Measurements from ENCODE around the gene MTOR. TPM values are rescaled to one million over a fixed set of nuclear protein-coding genes. Genes with fewer than 3 reads are reported as not detected.

Gene MTOR
- total RNA-seq, 4 donors from 2014 or later: 22.9 to 51.5 (median 40.3) TPM

DNA sequence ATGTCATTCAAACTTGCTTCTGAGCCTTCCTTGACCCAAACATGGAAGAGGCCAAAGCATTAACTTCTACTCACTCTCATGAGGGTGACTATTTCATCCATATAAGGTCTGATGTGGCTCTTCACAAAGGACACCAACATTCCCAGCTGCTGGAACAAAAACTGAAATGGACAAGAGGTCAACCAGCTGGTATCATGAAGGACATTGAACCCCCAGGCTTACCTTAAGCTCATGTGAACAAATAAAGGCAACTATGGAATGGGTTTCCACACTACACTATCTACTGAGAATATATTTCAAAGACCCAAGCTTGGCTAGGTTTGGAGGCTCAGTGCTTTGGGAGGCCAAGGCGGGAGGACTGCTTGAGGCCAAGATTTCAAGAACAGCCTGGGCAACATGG, 46.3 kb downstream of the MTOR start:
- no peaks in the 10 kb centered on the region for H3K4me1 ChIP-seq
- H3K27ac ChIP-seq: no peak overlapping the region
- intact Hi-C loops (cut with DNase I; ENCODE audit: low total_unique reads): no loop called here
- no peak overlapping the region for H3K4me3 ChIP-seq
- no peaks in the 10 kb centered on the region for H3K36me3 ChIP-seq
- no peak for TF ChIP-seq POLR2A (IDR thresholded peaks at IDR 0.05)
- TF ChIP-seq, protein P1, sequence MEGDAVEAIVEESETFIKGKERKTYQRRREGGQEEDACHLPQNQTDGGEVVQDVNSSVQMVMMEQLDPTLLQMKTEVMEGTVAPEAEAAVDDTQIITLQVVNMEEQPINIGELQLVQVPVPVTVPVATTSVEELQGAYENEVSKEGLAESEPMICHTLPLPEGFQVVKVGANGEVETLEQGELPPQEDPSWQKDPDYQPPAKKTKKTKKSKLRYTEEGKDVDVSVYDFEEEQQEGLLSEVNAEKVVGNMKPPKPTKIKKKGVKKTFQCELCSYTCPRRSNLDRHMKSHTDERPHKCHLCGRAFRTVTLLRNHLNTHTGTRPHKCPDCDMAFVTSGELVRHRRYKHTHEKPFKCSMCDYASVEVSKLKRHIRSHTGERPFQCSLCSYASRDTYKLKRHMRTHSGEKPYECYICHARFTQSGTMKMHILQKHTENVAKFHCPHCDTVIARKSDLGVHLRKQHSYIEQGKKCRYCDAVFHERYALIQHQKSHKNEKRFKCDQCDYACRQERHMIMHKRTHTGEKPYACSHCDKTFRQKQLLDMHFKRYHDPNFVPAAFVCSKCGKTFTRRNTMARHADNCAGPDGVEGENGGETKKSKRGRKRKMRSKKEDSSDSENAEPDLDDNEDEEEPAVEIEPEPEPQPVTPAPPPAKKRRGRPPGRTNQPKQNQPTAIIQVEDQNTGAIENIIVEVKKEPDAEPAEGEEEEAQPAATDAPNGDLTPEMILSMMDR (IDR thresholded peaks at IDR 0.05): no peak
- no peak for DNase-seq
- no peaks in the 10 kb centered on the region for H3K27me3 ChIP-seq
- H3K9me3 ChIP-seq: no peaks in the 10 kb centered on the region

DNA sequence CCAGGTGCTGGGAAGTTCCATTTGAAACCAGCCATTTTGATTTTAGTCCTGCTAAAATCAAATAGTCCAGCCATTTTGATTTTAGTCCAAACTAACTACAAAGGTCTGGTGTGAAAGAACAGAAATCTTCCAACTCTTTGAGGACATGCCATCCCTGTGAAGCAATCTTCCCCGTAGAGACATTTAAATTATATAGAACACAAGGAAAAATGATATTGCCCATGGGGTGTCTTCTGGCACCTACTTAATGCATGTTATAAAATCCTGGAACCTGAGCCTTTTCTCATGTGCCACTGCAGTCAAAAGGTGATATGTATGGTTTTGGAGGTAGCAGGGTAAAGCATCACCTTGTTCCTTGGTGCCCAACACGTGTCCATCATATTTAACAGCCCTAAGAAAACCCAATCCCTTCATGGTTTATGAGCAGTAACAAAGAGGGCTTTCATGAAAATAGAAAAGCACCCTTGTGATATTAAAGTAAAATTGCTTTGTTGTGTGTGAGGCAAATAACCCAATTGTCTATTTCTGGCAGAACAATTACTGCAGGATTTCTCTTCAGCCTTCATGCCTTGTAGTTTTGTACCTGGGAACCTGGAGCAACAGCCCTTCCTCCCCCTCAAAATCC, 46.9 kb downstream of the MTOR start:
- no peak overlapping the region for H3K27ac ChIP-seq
- no peaks in the 10 kb centered on the region for H3K27me3 ChIP-seq
- no peaks in the 10 kb centered on the region for H3K36me3 ChIP-seq
- intact Hi-C loops (cut with DNase I; ENCODE audit: low total_unique reads): no loop called here
- no peaks in the 10 kb centered on the region for H3K9me3 ChIP-seq
- no peak overlapping the region for H3K4me3 ChIP-seq
- no peak for TF ChIP-seq POLR2A (IDR thresholded peaks at IDR 0.05)
- TF ChIP-seq, protein P1 (IDR thresholded peaks at IDR 0.05): no peak
- H3K4me1 ChIP-seq: no peaks in the 10 kb centered on the region
- DNase-seq: no peak

DNA sequence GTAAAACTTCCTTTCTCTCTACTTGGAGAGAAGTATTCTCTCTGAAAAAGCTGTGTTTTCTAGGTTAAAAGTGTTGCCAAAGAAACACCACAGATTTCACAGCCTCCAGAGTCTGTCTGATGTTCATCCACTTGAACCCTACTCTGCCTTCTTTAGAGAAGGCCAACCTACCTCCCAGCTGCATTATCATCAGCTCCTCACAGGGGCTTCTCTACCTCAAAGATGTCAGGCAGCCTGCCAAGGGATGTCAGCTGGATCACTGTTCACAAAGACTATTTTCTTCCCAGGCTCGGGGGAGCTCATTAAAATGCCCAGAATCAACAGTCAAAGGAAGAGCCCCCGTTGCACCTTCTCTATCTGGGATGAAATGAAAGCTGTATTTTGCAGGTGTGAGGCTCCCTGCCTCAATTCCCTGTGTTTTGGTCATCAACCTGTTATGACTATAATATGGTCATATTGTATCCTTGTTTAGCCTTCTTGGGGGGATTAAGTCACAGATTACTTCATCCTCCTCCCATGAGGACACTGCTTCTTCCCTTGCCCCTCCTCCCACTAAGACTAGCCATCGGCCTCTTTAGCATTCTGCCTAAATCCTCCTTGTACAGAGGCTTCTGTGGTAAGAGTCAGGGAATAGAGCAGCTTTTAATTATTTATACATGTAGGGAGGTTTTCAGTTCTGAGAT, 47.5 kb downstream of the MTOR start:
- intact Hi-C loops (cut with DNase I; ENCODE audit: low total_unique reads): no loop called here
- Histone ChIP-seq H3K4me1 (no peaks in the 10 kb centered on the region), H3K36me3 (no peaks in the 10 kb centered on the region), H3K9me3 (no peaks in the 10 kb centered on the region), H3K27ac (no peak overlapping the region), H3K4me3 (no peak overlapping the region), H3K27me3 (no peaks in the 10 kb centered on the region)
- TF ChIP-seq POLR2A (IDR thresholded peaks at IDR 0.05): no peak
- TF ChIP-seq, protein P1 (IDR thresholded peaks at IDR 0.05): no peak
- DNase-seq: no peak

DNA sequence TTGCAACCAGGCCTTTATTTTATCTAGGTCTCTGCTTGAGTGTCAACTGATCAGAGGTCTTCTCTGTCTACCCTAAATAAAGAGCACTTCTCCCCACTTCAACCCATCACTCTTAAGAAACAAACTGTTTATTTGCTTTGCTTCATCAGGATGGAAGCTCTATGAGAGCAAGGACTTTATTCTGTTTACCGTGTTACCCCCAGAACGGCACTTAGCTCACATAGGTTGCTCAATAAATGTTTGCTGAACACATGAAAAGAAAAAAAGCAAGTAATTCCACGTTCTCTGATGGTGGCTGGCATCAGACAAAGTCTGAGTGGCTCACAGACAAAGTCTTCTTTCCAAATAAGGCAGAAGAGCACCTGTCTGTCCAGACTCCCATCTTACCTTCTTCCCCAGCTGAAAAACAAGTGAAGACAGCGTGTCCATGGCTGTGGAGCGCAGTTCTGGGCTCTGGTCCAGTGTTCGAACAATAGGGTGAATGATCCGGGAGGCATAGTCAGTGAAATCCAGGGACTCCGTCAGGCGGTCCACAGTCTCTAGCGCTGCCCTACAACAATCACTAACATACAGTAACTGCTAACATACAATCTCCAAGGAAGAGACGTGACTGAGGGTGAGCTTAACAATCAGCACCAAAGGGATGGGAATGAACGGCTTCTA, 50.3 kb downstream of the MTOR start:
- H3K27me3 ChIP-seq: no peaks in the 10 kb centered on the region
- H3K9me3 ChIP-seq: no peaks in the 10 kb centered on the region
- no peak overlapping the region for H3K4me3 ChIP-seq
- intact Hi-C loops (cut with DNase I; ENCODE audit: low total_unique reads): no loop called here
- no peak overlapping the region for H3K27ac ChIP-seq
- no peaks in the 10 kb centered on the region for H3K36me3 ChIP-seq
- no peak for DNase-seq
- no peak for TF ChIP-seq POLR2A (IDR thresholded peaks at IDR 0.05)
- TF ChIP-seq, protein P1 (IDR thresholded peaks at IDR 0.05): no peak
- H3K4me1 ChIP-seq: no peaks in the 10 kb centered on the region

DNA sequence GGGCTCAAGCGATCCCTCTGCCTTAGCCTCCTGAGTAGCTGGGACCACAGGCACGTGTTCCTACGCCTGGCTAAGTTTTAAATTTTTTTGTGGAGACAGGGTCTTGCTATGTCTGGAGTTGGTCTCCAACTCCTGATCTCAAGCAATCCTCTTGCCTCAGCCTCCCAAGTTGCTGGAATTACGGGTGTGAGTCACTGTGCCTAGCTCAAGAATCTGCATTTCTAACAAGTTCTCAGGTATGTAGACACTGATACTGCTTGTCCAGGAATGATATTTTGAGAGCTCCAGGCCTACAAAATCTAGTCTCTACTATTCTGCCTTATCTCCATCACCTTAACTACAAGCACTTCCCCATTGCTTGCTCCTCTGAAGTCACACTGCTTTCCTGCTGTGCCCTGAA, 50.9 kb downstream of the MTOR start:
- Histone ChIP-seq H3K4me3 (no peak overlapping the region), H3K36me3 (no peaks in the 10 kb centered on the region), H3K9me3 (no peaks in the 10 kb centered on the region), H3K4me1 (no peaks in the 10 kb centered on the region), H3K27me3 (no peaks in the 10 kb centered on the region), H3K27ac (no peak overlapping the region)
- no peak for TF ChIP-seq POLR2A (IDR thresholded peaks at IDR 0.05)
- TF ChIP-seq, protein P1 (IDR thresholded peaks at IDR 0.05): no peak
- DNase-seq: no peak
- intact Hi-C loops (cut with DNase I; ENCODE audit: low total_unique reads): no loop called here
